Astrocyte (in vitro differentiated cells and primary cell): ENCODE results near the gene CABP5. TPM values are rescaled to one million over a fixed set of nuclear protein-coding genes. Genes with fewer than 3 reads are reported as not detected.

Source experiments
- DNase-seq: peaks from one replicate; pipeline ENCODE4 v3.0.0-alpha.2; 2010; ENCODE audit warnings: low read depth
- FAIRE-seq: peaks from 2 replicates; lab custom pipeline; 2011; peaks lifted over from hg19 to GRCh38; lab: Jason Lieb, UNC
- H2AFZ ChIP-seq: 2 replicates; pipeline ENCODE4 v1.6.0; 2012; ENCODE audit warnings: low read depth, low read length, inconsistent platforms
- H3K27ac ChIP-seq: 2 replicates; pipeline ENCODE4 v1.5.1; 2011; ENCODE audit warnings: low read depth, low read length, inconsistent platforms
- H3K27me3 ChIP-seq: 2 replicates; pipeline ENCODE4 v1.6.0; 2011; ENCODE audit warnings: low read length, inconsistent platforms; ENCODE audit not compliant: insufficient read depth
- H3K36me3 ChIP-seq: 2 replicates; pipeline ENCODE4 v1.5.1; 2011; ENCODE audit warnings: low read length, inconsistent platforms; ENCODE audit not compliant: insufficient read depth
- H3K4me1 ChIP-seq: 2 replicates; pipeline ENCODE4 v1.5.1; 2011; ENCODE audit warnings: low read length, inconsistent platforms; ENCODE audit not compliant: insufficient read depth
- H3K4me2 ChIP-seq: 2 replicates; pipeline ENCODE4 v1.6.0; 2012; ENCODE audit warnings: low read length, inconsistent platforms
- H3K4me3 ChIP-seq: 2 replicates; pipeline ENCODE4 v1.5.1; 2011; ENCODE audit warnings: low read depth, mild to moderate bottlenecking, low read length, inconsistent platforms; ENCODE audit not compliant: insufficient read depth
- H3K79me2 ChIP-seq: 2 replicates; pipeline ENCODE4 v1.6.0; 2012; ENCODE audit warnings: mild to moderate bottlenecking, low read length, inconsistent platforms; ENCODE audit not compliant: insufficient read depth
- H3K9ac ChIP-seq: 2 replicates; pipeline ENCODE4 v1.6.0; 2012; ENCODE audit warnings: mild to moderate bottlenecking, low read length, inconsistent platforms
- H3K9me3 ChIP-seq: 2 replicates; pipeline ENCODE4 v1.5.1; 2012; ENCODE audit warnings: low read depth, mild to moderate bottlenecking, low read length, inconsistent platforms; ENCODE audit not compliant: insufficient read depth
- H4K20me1 ChIP-seq: 2 replicates; pipeline ENCODE4 v1.6.0; 2012; ENCODE audit warnings: low read length, inconsistent platforms; ENCODE audit not compliant: insufficient read depth
- H3K27ac Mint-ChIP-seq: one replicate; pipeline ENCODE4 v1.8.0; 2021; ENCODE audit warnings: mild to moderate bottlenecking, mixed read lengths; ENCODE audit not compliant: unreplicated experiment
- H3K27me3 Mint-ChIP-seq: one replicate; pipeline ENCODE4 v1.8.0; 2021; ENCODE audit warnings: low read depth, mixed read lengths; ENCODE audit not compliant: unreplicated experiment
- H3K36me3 Mint-ChIP-seq: one replicate; pipeline ENCODE4 v1.8.0; 2021; ENCODE audit warnings: low read depth, mixed read lengths; ENCODE audit not compliant: unreplicated experiment
- H3K4me1 Mint-ChIP-seq: one replicate; pipeline ENCODE4 v1.8.0; 2021; ENCODE audit warnings: low read depth, mixed read lengths; ENCODE audit not compliant: unreplicated experiment
- H3K4me3 Mint-ChIP-seq: one replicate; pipeline ENCODE4 v1.8.0; 2021; ENCODE audit warnings: mild to moderate bottlenecking, moderate library complexity, mixed read lengths; ENCODE audit not compliant: unreplicated experiment
- H3K9me3 Mint-ChIP-seq: one replicate; pipeline ENCODE4 v1.8.0; 2021; ENCODE audit warnings: mild to moderate bottlenecking, mixed read lengths; ENCODE audit not compliant: unreplicated experiment
- CTCF ChIP-seq: IDR thresholded peaks from 2 replicates; pipeline ENCODE4 v1.5.1; 2011; ENCODE audit warnings: low read depth, mild to moderate bottlenecking, inconsistent platforms, low read length, moderate library complexity; ENCODE audit not compliant: insufficient read depth
- EZH2 ChIP-seq: IDR thresholded peaks from 2 replicates; pipeline ENCODE4 v1.6.1; 2012; ENCODE audit warnings: mild to moderate bottlenecking, low read length, inconsistent platforms; ENCODE audit not compliant: insufficient read depth
- total RNA-seq: library from RNA; stranded (reverse); gene quantifications from 2 replicates; pipeline ENCODE4 v1.2.1, GENCODE V29; 2021

CABP5 gene
- total RNA-seq, 1 donor from 2014 or later, result not detected

- Histone ChIP-seq H3K79me2 (no peaks in the 10 kb centered on the region), H3K4me2 (no peak overlapping the region), H3K4me1 (no peaks in the 10 kb centered on the region), H2AFZ (no peak overlapping the region), H4K20me1 (no peaks in the 10 kb centered on the region), H3K4me3 (no peak overlapping the region), H3K9me3 (no peaks in the 10 kb centered on the region), H3K27me3 (no peaks in the 10 kb centered on the region), H3K27ac (no peak overlapping the region), H3K36me3 (no peaks in the 10 kb centered on the region), H3K9ac (no peak overlapping the region)
- DNase-seq, result no peak
- H3K4me1 Mint-ChIP-seq, result no peaks in the 10 kb centered on the region
- no peak for TF ChIP-seq CTCF
- H3K9me3 Mint-ChIP-seq, result peaks cover 9% of the 10 kb centered on the region
- H3K36me3 Mint-ChIP-seq, result peaks cover 2% of the 10 kb centered on the region
- H3K4me3 Mint-ChIP-seq, result no peak overlapping the region
- peaks cover 20% of the 10 kb centered on the region for H3K27me3 Mint-ChIP-seq
- H3K27ac Mint-ChIP-seq, result no peak overlapping the region
- no peak for FAIRE-seq
Observed at GRCh38 chr19:48000846-48001245, 43.0 kb downstream of the CABP5 start.

GRCh38 chr19:47998800-47999199, 45.1 kb downstream of the CABP5 start:
- Histone ChIP-seq H3K9ac (no peak overlapping the region), H3K4me3 (no peak overlapping the region), H3K36me3 (no peaks in the 10 kb centered on the region), H3K9me3 (no peaks in the 10 kb centered on the region), H3K4me2 (no peak overlapping the region), H3K79me2 (no peaks in the 10 kb centered on the region), H2AFZ (no peak overlapping the region), H3K4me1 (no peaks in the 10 kb centered on the region), H4K20me1 (no peaks in the 10 kb centered on the region), H3K27me3 (no peaks in the 10 kb centered on the region), H3K27ac (no peak overlapping the region)
- FAIRE-seq (no peak), DNase-seq (no peak)
- Mint-ChIP-seq H3K27me3 (peaks cover 15% of the 10 kb centered on the region), H3K4me1 (no peaks in the 10 kb centered on the region), H3K4me3 (no peak overlapping the region), H3K9me3 (peaks cover 14% of the 10 kb centered on the region), H3K36me3 (peaks cover 2% of the 10 kb centered on the region), H3K27ac (no peak overlapping the region)
- TF ChIP-seq CTCF (no peak), EZH2 (no peak)

GRCh38 chr19:47996230-47996727, 47.6 kb downstream of the CABP5 start:
- Histone ChIP-seq H3K4me2 (no peak overlapping the region), H3K4me1 (no peaks in the 10 kb centered on the region), H3K9me3 (no peaks in the 10 kb centered on the region), H3K27ac (no peak overlapping the region), H4K20me1 (no peaks in the 10 kb centered on the region), H3K79me2 (no peaks in the 10 kb centered on the region), H2AFZ (no peak overlapping the region), H3K36me3 (no peaks in the 10 kb centered on the region), H3K27me3 (no peaks in the 10 kb centered on the region), H3K4me3 (no peak overlapping the region), H3K9ac (no peak overlapping the region)
- no peak for FAIRE-seq
- Mint-ChIP-seq H3K4me3 (no peak overlapping the region), H3K27ac (no peak overlapping the region), H3K9me3 (peaks cover 11% of the 10 kb centered on the region), H3K27me3 (peaks cover 5% of the 10 kb centered on the region), H3K36me3 (peaks cover 2% of the 10 kb centered on the region), H3K4me1 (no peaks in the 10 kb centered on the region)
- no peak for TF ChIP-seq CTCF
- no peak for TF ChIP-seq EZH2
- no peak for DNase-seq
